Ishikawa (cell line): ENCODE results near the gene CNGA4.

Experiments used
- CREB1 ChIP-seq: IDR thresholded peaks from 2 replicates; pipeline ENCODE4 v1.6.1; 2012; ENCODE audit warnings: low read depth
- EGR1 ChIP-seq: IDR thresholded peaks from 2 replicates; pipeline ENCODE4 v1.6.1; 2012
- EP300 ChIP-seq: IDR thresholded peaks from 2 replicates; pipeline ENCODE4 v1.6.1; 2012; ENCODE audit warnings: borderline replicate concordance
- MAX ChIP-seq: IDR thresholded peaks from 2 replicates; pipeline ENCODE4 v1.6.1; 2012
- RAD21 ChIP-seq: IDR thresholded peaks from 2 replicates; pipeline ENCODE4 v1.6.1; 2012; ENCODE audit warnings: low read depth
- REST ChIP-seq: IDR thresholded peaks from 2 replicates; pipeline ENCODE4 v1.6.1; 2012; ENCODE audit warnings: low read depth, mild to moderate bottlenecking
- YY1 ChIP-seq: IDR thresholded peaks from 2 replicates; pipeline ENCODE4 v1.6.1; 2012; ENCODE audit warnings: low read depth

- no peak for TF ChIP-seq YY1
- TF ChIP-seq EGR1: no peak
- TF ChIP-seq CREB1: no peak
- TF ChIP-seq EP300: no peak
- TF ChIP-seq MAX: no peak
- TF ChIP-seq RAD21: no peak
- TF ChIP-seq REST: no peak
Observed at GRCh38 chr11:6240139-6240538, 1.2 kb downstream of the CNGA4 start.
